Loucy (cell line): ENCODE results near the gene VSIG10L.

ENCODE experiments used
- H2AFZ ChIP-seq: fragments of 200-600 bp; sonication (generic); 2 replicates; pipeline ENCODE4 v1.6.0; 2016; ENCODE audit warnings: antibody characterized with exemption, mild to moderate bottlenecking, low read length, moderate library complexity
- H3F3A ChIP-seq: fragments of 200-600 bp; 2 replicates; pipeline ENCODE4 v1.6.0; 2016; ENCODE audit warnings: antibody characterized with exemption, low read depth, mild to moderate bottlenecking
- H3K27me3 ChIP-seq: fragments of 200-600 bp; sonication (generic); 2 replicates; pipeline ENCODE4 v1.6.1; 2014; ENCODE audit warnings: low read length, mild to moderate bottlenecking; ENCODE audit not compliant: insufficient read depth, poor library complexity, severe bottlenecking
- H3K36me3 ChIP-seq: fragments of 200-600 bp; sonication (generic); 2 replicates; pipeline ENCODE4 v1.6.1; 2016; ENCODE audit warnings: low read length; ENCODE audit not compliant: insufficient read depth
- H3K4me1 ChIP-seq: fragments of 200-600 bp; sonication (generic); 2 replicates; pipeline ENCODE4 v1.5.1; 2014; ENCODE audit warnings: low read length, mild to moderate bottlenecking; ENCODE audit not compliant: insufficient read depth, poor library complexity, severe bottlenecking
- H3K4me2 ChIP-seq: fragments of 200-600 bp; sonication (generic); 2 replicates; pipeline ENCODE4 v1.6.0; 2014; ENCODE audit warnings: antibody characterized with exemption, low read length, low read depth, mild to moderate bottlenecking; ENCODE audit not compliant: poor library complexity, severe bottlenecking
- H3K4me3 ChIP-seq: fragments of 200-600 bp; sonication (generic); 2 replicates; pipeline ENCODE4 v1.5.1; 2014; ENCODE audit warnings: low read length, mild to moderate bottlenecking, mixed read lengths; ENCODE audit not compliant: poor library complexity, severe bottlenecking
- H3K79me2 ChIP-seq: fragments of 200-600 bp; sonication (generic); 2 replicates; pipeline ENCODE4 v1.6.1; 2014; ENCODE audit warnings: low read length; ENCODE audit not compliant: insufficient read depth
- H3K9ac ChIP-seq: fragments of 200-600 bp; sonication (generic); 2 replicates; pipeline ENCODE4 v1.6.0; 2014; ENCODE audit warnings: mild to moderate bottlenecking, low read depth, low read length, moderate library complexity; ENCODE audit not compliant: poor library complexity, severe bottlenecking
- H3K9me2 ChIP-seq: fragments of 200-600 bp; sonication (generic); replicated peaks from 2 replicates; pipeline ENCODE4 v1.6.1; 2016; ENCODE audit warnings: low read depth, low read length, mixed read lengths
- H3K9me3 ChIP-seq: fragments of 200-600 bp; sonication (generic); 2 replicates; pipeline ENCODE4 v1.6.1; 2014; ENCODE audit warnings: mild to moderate bottlenecking, antibody characterized with exemption, low read length, low read depth; ENCODE audit not compliant: insufficient read depth
- H4K20me1 ChIP-seq: fragments of 200-600 bp; sonication (generic); 2 replicates; pipeline ENCODE4 v1.6.0; 2014; ENCODE audit warnings: antibody characterized with exemption, low read length, mild to moderate bottlenecking; ENCODE audit not compliant: insufficient read depth, poor library complexity, severe bottlenecking
- CTCF ChIP-seq: fragments of 200-600 bp; sonication (generic); conservative IDR thresholded peaks from 2 replicates; pipeline ENCODE4 v1.5.1; 2014; ENCODE audit warnings: mild to moderate bottlenecking, antibody characterized with exemption, low read length
- EZH2phosphoT487 ChIP-seq: fragments of 200-600 bp; IDR thresholded peaks from 2 replicates; pipeline ENCODE4 v1.6.1; 2018; ENCODE audit warnings: antibody characterized with exemption, mild to moderate bottlenecking, moderate library complexity, borderline replicate concordance

The VSIG10L gene

GRCh38 chr19:51297406-51297805 is 44.5 kb downstream of the VSIG10L start:
- H3K4me1 ChIP-seq: no peaks in the 10 kb centered on the region

GRCh38 chr19:51296336-51297093 is 45.4 kb downstream of the VSIG10L start:
- H3K79me2 ChIP-seq: no peaks in the 10 kb centered on the region
- no peaks in the 10 kb centered on the region for H3K36me3 ChIP-seq
- H4K20me1 ChIP-seq: no peaks in the 10 kb centered on the region
- no peak overlapping the region for H3K9ac ChIP-seq
- no peaks in the 10 kb centered on the region for H3K9me3 ChIP-seq
- H3K4me3 ChIP-seq: no peak overlapping the region
- H3K4me1 ChIP-seq: no peaks in the 10 kb centered on the region
- TF ChIP-seq EZH2phosphoT487 (no peak), CTCF (peak; percentile 32)
- H3F3A ChIP-seq: no peaks in the 10 kb centered on the region
- H2AFZ ChIP-seq: no peak overlapping the region
- no peaks in the 10 kb centered on the region for H3K27me3 ChIP-seq
- no peaks in the 10 kb centered on the region for H3K9me2 ChIP-seq
- no peak overlapping the region for H3K4me2 ChIP-seq

More at GRCh38 chr19:51297406-51297805, 44.5 kb downstream of the VSIG10L start:
- no peaks in the 10 kb centered on the region for H3K79me2 ChIP-seq
- no peaks in the 10 kb centered on the region for H3K36me3 ChIP-seq
- H3K9me3 ChIP-seq: no peaks in the 10 kb centered on the region
- no peak overlapping the region for H3K9ac ChIP-seq
- no peaks in the 10 kb centered on the region for H3K27me3 ChIP-seq
- H4K20me1 ChIP-seq: no peaks in the 10 kb centered on the region
- no peaks in the 10 kb centered on the region for H3F3A ChIP-seq
- H3K4me3 ChIP-seq: no peak overlapping the region
- TF ChIP-seq CTCF: no peak
- TF ChIP-seq EZH2phosphoT487: no peak
- H2AFZ ChIP-seq: no peak overlapping the region
- H3K9me2 ChIP-seq: no peaks in the 10 kb centered on the region
- no peak overlapping the region for H3K4me2 ChIP-seq

- Histone ChIP-seq H3K9me2 (no peaks in the 10 kb centered on the region), H3K4me2 (no peak overlapping the region), H3K36me3 (no peaks in the 10 kb centered on the region), H2AFZ (no peak overlapping the region), H3K9ac (no peak overlapping the region), H3K9me3 (no peaks in the 10 kb centered on the region), H3K79me2 (no peaks in the 10 kb centered on the region), H4K20me1 (no peaks in the 10 kb centered on the region), H3K4me1 (no peaks in the 10 kb centered on the region), H3K27me3 (no peaks in the 10 kb centered on the region), H3F3A (no peaks in the 10 kb centered on the region), H3K4me3 (no peak overlapping the region)
- TF ChIP-seq CTCF (no peak), EZH2phosphoT487 (no peak)
Measured at GRCh38 chr19:51295382-51296126, 46.4 kb downstream of the VSIG10L start.
